ENCODE measurements around the gene PLEKHH1. TPM values are rescaled to one million over a fixed set of nuclear protein-coding genes. Genes with fewer than 3 reads are reported as not detected.

The PLEKHH1 gene
- total RNA-seq, 1 experiment from 2014 or later: 35.3 TPM

GRCh38 chr14:67493092-67493717 is 39.9 kb upstream of the PLEKHH1 start:
- Histone ChIP-seq H3K79me2 (ENCODE audit: insufficient read depth, low read length) (no peaks in the 10 kb centered on the region), H2BK5ac (ENCODE audit: insufficient read length, low read length) (no peak overlapping the region), H2AK5ac (ENCODE audit: insufficient read length, low read length) (no peak overlapping the region), H3K4me1 (ENCODE audit: insufficient read depth, low read length) (no peaks in the 10 kb centered on the region), H4K5ac (ENCODE audit: insufficient read length, low read depth, low read length) (no peak overlapping the region), H3K9ac (ENCODE audit: extremely low read depth, insufficient read length, low read length) (no peak overlapping the region), H3K4ac (ENCODE audit: low read depth, low read length) (no peak overlapping the region), H4K20me1 (ENCODE audit: control insufficient read depth, insufficient read depth, insufficient read length) (no peaks in the 10 kb centered on the region), H3K14ac (ENCODE audit: insufficient read depth, low read length) (no peak overlapping the region), H2AFZ (ENCODE audit: low read length) (no peak overlapping the region), H3K9me3 (ENCODE audit: control insufficient read depth, low read depth, low read length) (peaks cover 8% of the 10 kb centered on the region), H2BK15ac (ENCODE audit: low read depth, low read length) (no peak overlapping the region), H3K27me3 (ENCODE audit: insufficient read depth, low read length) (no peaks in the 10 kb centered on the region), H3K27ac (ENCODE audit: insufficient read length, low read depth, low read length) (no peak overlapping the region), H3K23me2 (ENCODE audit: insufficient read length, low read depth, low read length, poor library complexity, severe bottlenecking) (no peaks in the 10 kb centered on the region), H2BK20ac (ENCODE audit: low read depth, low read length, poor library complexity, severe bottlenecking) (no peak overlapping the region), H3T11ph (ENCODE audit: low read length) (no peak overlapping the region), H3K56ac (ENCODE audit: insufficient read length, low read depth, low read length) (no peak overlapping the region), H2BK120ac (ENCODE audit: low read depth, low read length, poor library complexity, severe bottlenecking) (no peak overlapping the region), H3K18ac (ENCODE audit: insufficient read length, low read depth, low read length) (no peak overlapping the region), H4K91ac (ENCODE audit: insufficient read length, low read depth, low read length) (no peak overlapping the region), H3K4me2 (ENCODE audit: insufficient read depth, insufficient read length, low read length) (no peak overlapping the region), H2BK12ac (ENCODE audit: insufficient read length, low read depth, low read length) (no peak overlapping the region), H3K79me1 (ENCODE audit: insufficient read depth, low read depth, low read length, poor library complexity, severe bottlenecking) (no peaks in the 10 kb centered on the region), H3K23ac (ENCODE audit: insufficient read length, low read depth, low read length) (no peak overlapping the region), H4K8ac (replicated peaks; ENCODE audit: insufficient read length, low read depth, low read length) (no peak overlapping the region)
- TF ChIP-seq, protein P1, sequence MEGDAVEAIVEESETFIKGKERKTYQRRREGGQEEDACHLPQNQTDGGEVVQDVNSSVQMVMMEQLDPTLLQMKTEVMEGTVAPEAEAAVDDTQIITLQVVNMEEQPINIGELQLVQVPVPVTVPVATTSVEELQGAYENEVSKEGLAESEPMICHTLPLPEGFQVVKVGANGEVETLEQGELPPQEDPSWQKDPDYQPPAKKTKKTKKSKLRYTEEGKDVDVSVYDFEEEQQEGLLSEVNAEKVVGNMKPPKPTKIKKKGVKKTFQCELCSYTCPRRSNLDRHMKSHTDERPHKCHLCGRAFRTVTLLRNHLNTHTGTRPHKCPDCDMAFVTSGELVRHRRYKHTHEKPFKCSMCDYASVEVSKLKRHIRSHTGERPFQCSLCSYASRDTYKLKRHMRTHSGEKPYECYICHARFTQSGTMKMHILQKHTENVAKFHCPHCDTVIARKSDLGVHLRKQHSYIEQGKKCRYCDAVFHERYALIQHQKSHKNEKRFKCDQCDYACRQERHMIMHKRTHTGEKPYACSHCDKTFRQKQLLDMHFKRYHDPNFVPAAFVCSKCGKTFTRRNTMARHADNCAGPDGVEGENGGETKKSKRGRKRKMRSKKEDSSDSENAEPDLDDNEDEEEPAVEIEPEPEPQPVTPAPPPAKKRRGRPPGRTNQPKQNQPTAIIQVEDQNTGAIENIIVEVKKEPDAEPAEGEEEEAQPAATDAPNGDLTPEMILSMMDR (conservative IDR thresholded peaks at IDR 0.05): no peak
- no peak for DNase-seq
- Mint-ChIP-seq H3K27ac (no peak overlapping the region), H3K9me3 (peaks cover 18 to 19% of the 10 kb centered on the region in 2 experiments), H3K4me1 (peaks cover 21 to 25% of the 10 kb centered on the region in 2 experiments), H3K27me3 (ENCODE audit: low read depth) (peaks cover 7% of the 10 kb centered on the region; the same call in 1 of the 2 replicates), H3K4me3 (no peak overlapping the region), H3K36me3 (ENCODE audit: insufficient read depth in 1 of 3, low read depth in 3 of 3) (peaks cover 14 to 16% (median 15%) of the 10 kb centered on the region in 3 experiments)
- no CpG with 5 or more reads among the region's 8 CpGs for WGBS (ENCODE audit: extremely low coverage, insufficient read length, low lambda C conversion rate)

Measured in H9 (cell line).